HG03442 (cell line): Measurements from ENCODE around the gene ST7.

ENCODE experiments used
- ATAC-seq: cut with Tn5 transposase; IDR thresholded peaks from one replicate; pipeline ENCODE4 v1.9.1; 2021; ENCODE audit warnings: mild to moderate bottlenecking, moderate library complexity; ENCODE audit not compliant: unreplicated experiment

The ST7 gene

GRCh38 chr7:117051808-117052207 is 98.5 kb downstream of the ST7 start:
- no peak for ATAC-seq

GRCh38 chr7:117053432-117053831 is 100.1 kb downstream of the ST7 start:
- no peak for ATAC-seq

- ATAC-seq, result no peak
Observed at GRCh38 chr7:117061751-117062150, 108.5 kb downstream of the ST7 start.

GRCh38 chr7:117062300-117062699 is 109.0 kb downstream of the ST7 start:
- no peak for ATAC-seq

- ATAC-seq, result no peak
Observed at GRCh38 chr7:117064688-117065087, 111.4 kb downstream of the ST7 start.

- no peak for ATAC-seq
Observed at GRCh38 chr7:117065571-117066150, 112.4 kb downstream of the ST7 start.

- ATAC-seq, result peak; percentile 64
Observed at GRCh38 chr7:117066668-117067067, 113.4 kb downstream of the ST7 start.

GRCh38 chr7:117067340-117067739 is 114.0 kb downstream of the ST7 start:
- no peak for ATAC-seq

GRCh38 chr7:117068511-117069145 is 115.3 kb downstream of the ST7 start:
- no peak for ATAC-seq

GRCh38 chr7:117069379-117069778 is 116.1 kb downstream of the ST7 start:
- ATAC-seq, result no peak

- no peak for ATAC-seq
Observed at GRCh38 chr7:117071551-117071950, 118.2 kb downstream of the ST7 start.

- no peak for ATAC-seq
Observed at GRCh38 chr7:117072620-117073118, 119.4 kb downstream of the ST7 start.

GRCh38 chr7:117074378-117074777 is 121.1 kb downstream of the ST7 start:
- no peak for ATAC-seq

- ATAC-seq, result no peak
Observed at GRCh38 chr7:117075934-117076333, 122.6 kb downstream of the ST7 start.

- ATAC-seq, result no peak
Observed at GRCh38 chr7:117076426-117076943, 123.2 kb downstream of the ST7 start.

GRCh38 chr7:117077658-117078057 is 124.4 kb downstream of the ST7 start:
- ATAC-seq, result no peak

- no peak for ATAC-seq
Observed at GRCh38 chr7:117082647-117083046, 129.3 kb downstream of the ST7 start.

GRCh38 chr7:117083648-117084047 is 130.3 kb downstream of the ST7 start:
- ATAC-seq, result no peak

- ATAC-seq, result no peak
Observed at GRCh38 chr7:117084286-117084685, 131.0 kb downstream of the ST7 start.

- ATAC-seq, result no peak
Observed at GRCh38 chr7:117085275-117085674, 132.0 kb downstream of the ST7 start.

GRCh38 chr7:117085769-117086463 is 132.6 kb downstream of the ST7 start:
- ATAC-seq, result peak; percentile 44

GRCh38 chr7:117086788-117087187 is 133.5 kb downstream of the ST7 start:
- ATAC-seq, result peak; percentile 56
